ENCODE measurements around the gene TRIM46. TPM values are rescaled to one million over a fixed set of nuclear protein-coding genes. Genes with fewer than 3 reads are reported as not detected.
"Not testable (repeated sequence)": the region's sequence is repeated elsewhere in the genome, so short reads cannot be mapped to it uniquely, and the experiment has no call there.

TRIM46 gene
- total RNA-seq, 1 donor from 2014 or later: under 0.01 TPM

DNA sequence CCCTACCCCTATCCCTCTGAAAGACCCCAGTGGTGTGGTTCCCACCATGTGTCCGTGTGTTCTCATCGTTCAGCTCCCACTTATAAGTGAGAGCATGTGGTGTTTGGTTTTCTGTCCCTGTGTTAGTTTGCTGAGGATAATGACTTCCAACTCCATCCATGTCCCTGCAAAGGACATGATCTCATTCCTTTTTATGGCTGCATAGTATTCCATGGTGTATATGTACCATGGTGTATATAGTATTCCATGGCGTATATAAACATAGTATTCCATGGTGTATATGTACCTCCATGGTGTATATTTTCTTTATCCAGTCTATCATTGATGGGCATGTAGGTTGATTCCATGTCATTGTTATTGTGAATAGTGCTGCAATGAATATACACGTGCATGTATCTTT, 9.9 kb upstream of the TRIM46 start:
- not testable (repeated sequence) for H3K9ac ChIP-seq (ENCODE audit: low read depth in 1 of 3, low read length in 3 of 3); H3K27ac ChIP-seq (ENCODE audit: low read depth, low read length); H3K4me3 ChIP-seq (ENCODE audit: low read length in 3 of 3); H3K9me3 ChIP-seq (ENCODE audit: control insufficient read depth in 3 of 3, low read length in 3 of 3); H3K36me3 ChIP-seq (ENCODE audit: control insufficient read depth in 3 of 3, insufficient read depth in 3 of 3, low read length in 3 of 3)
- Histone ChIP-seq H3K27me3 (ENCODE audit: control insufficient read depth in 3 of 3, insufficient read depth in 3 of 3, low read length in 3 of 3) (peaks cover 0 to 15% (median 12%) of the 10 kb centered on the region in 3 donors), H3K4me1 (ENCODE audit: control insufficient read depth in 3 of 3, insufficient read depth in 3 of 3, low read length in 3 of 3) (peaks cover 9 to 18% (median 12%) of the 10 kb centered on the region in 3 donors)

DNA sequence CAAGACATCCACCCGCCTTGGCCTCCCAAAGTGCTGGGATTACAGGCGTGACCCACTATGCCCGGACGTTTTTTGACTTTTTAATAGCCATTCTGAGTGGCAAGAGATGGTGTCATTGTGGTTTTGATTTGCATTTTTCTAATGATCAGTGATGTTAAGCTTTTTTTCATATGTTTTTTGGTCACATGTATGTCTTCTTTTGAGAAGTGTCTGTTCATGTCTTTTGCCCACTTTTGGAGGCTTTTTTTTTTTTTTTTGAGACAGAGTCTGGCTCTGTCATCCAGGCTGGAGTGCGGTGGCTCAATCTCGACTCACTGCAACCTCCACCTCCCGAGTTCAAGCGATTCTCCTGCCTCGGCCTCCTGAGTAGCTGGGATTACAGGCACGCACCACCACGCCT, 9.0 kb upstream of the TRIM46 start:
- Histone ChIP-seq H3K27me3 (ENCODE audit: control insufficient read depth in 3 of 3, insufficient read depth in 3 of 3, low read length in 3 of 3) (peaks cover 0 to 15% (median 12%) of the 10 kb centered on the region in 3 donors), H3K36me3 (ENCODE audit: control insufficient read depth in 3 of 3, insufficient read depth in 3 of 3, low read length in 3 of 3) (peaks cover 9 to 11% (median 10%) of the 10 kb centered on the region in 3 donors), H3K4me1 (ENCODE audit: control insufficient read depth in 3 of 3, insufficient read depth in 3 of 3, low read length in 3 of 3) (peaks cover 9 to 18% (median 12%) of the 10 kb centered on the region in 3 donors)
- H3K4me3 ChIP-seq (ENCODE audit: low read length in 3 of 3); H3K27ac ChIP-seq (ENCODE audit: low read depth, low read length); H3K9ac ChIP-seq (ENCODE audit: low read depth in 1 of 3, low read length in 3 of 3); H3K9me3 ChIP-seq (ENCODE audit: control insufficient read depth in 3 of 3, low read length in 3 of 3): not testable (repeated sequence)

DNA sequence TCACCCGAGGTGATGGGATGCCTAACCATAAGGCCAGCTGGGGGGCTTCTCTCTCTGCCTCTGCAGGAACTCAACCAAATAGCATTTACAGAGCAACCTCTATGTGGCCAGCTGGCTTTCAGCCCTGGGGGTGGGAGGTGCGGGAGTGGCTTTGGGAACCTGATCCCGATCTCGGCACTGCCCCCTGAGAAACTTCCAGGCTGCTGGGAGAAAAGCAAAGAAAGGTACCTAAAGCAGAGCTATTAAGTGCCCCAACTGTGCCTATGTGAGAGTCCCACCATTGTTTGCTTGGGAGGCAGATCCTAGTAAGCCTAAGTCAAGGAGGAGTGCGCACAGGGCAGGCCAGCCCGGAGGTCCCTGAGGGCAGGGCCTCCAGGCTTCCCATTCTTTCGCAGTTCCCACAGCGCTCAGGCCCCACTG, 7.6 kb upstream of the TRIM46 start:
- peak overlapping the region; percentile 64 for H3K27ac ChIP-seq (ENCODE audit: low read depth, low read length)
- H3K4me3 ChIP-seq (ENCODE audit: low read length in 3 of 3): no peak overlapping the region
- H3K9ac ChIP-seq (ENCODE audit: low read depth in 1 of 3, low read length in 3 of 3): no peak overlapping the region
- H3K27me3 ChIP-seq (ENCODE audit: control insufficient read depth in 3 of 3, insufficient read depth in 3 of 3, low read length in 3 of 3): peaks cover 0 to 15% (median 9%) of the 10 kb centered on the region in 3 donors
- H3K9me3 ChIP-seq (ENCODE audit: control insufficient read depth in 3 of 3, low read length in 3 of 3): no peaks in the 10 kb centered on the region
- H3K36me3 ChIP-seq (ENCODE audit: control insufficient read depth in 3 of 3, insufficient read depth in 3 of 3, low read length in 3 of 3): peaks cover 11 to 19% (median 14%) of the 10 kb centered on the region in 3 donors
- peaks cover 9 to 18% (median 12%) of the 10 kb centered on the region in 3 donors for H3K4me1 ChIP-seq (ENCODE audit: control insufficient read depth in 3 of 3, insufficient read depth in 3 of 3, low read length in 3 of 3)

DNA sequence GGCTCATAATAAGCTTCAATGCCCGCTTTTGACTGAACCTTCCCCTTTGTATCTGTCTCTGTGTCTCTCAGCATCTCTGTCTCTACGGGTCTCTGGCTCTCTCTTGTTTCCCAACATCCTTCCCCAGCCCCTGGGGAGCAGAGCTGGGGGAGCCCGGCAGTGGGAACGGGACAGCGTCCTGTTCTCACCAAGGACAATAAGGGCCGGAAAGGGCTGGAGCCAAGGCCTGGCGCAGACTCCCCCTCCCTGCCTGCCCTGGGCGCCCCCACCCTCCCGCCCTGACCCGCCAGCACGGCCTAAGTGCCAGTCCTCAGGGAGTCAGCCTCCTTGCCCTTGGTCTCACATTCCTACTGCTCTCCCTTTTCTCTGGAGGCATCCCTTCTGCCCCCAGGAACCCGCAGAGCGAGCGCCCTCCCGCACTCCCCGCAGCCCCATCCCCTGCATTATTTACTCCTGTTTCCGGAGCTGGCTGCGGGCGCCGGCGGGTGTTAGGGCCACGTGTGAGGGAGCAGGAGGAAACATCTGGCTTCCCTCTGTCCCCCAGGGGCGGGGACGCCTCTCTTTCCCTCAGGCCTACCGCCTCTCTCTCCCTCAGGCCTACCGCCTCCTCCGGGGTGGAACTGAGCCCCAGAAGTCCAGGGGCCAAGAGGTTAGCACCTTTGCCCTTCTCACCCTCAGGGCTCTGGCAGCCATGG, 7.0 kb upstream of the TRIM46 start:
- peak overlapping the region; percentile 64 for H3K27ac ChIP-seq (ENCODE audit: low read depth, low read length)
- no peak overlapping the region for H3K9ac ChIP-seq (ENCODE audit: low read depth in 1 of 3, low read length in 3 of 3)
- no peaks in the 10 kb centered on the region for H3K9me3 ChIP-seq (ENCODE audit: control insufficient read depth in 3 of 3, low read length in 3 of 3)
- H3K4me1 ChIP-seq (ENCODE audit: control insufficient read depth in 3 of 3, insufficient read depth in 3 of 3, low read length in 3 of 3): peaks cover 9 to 18% (median 14%) of the 10 kb centered on the region in 3 donors
- peaks cover 0 to 15% (median 9%) of the 10 kb centered on the region in 3 donors for H3K27me3 ChIP-seq (ENCODE audit: control insufficient read depth in 3 of 3, insufficient read depth in 3 of 3, low read length in 3 of 3)
- peaks cover 11 to 19% (median 14%) of the 10 kb centered on the region in 3 donors for H3K36me3 ChIP-seq (ENCODE audit: control insufficient read depth in 3 of 3, insufficient read depth in 3 of 3, low read length in 3 of 3)
- H3K4me3 ChIP-seq (ENCODE audit: low read length in 3 of 3): peak overlapping the region in 2 of 3 donors; percentile 31 to 41

DNA sequence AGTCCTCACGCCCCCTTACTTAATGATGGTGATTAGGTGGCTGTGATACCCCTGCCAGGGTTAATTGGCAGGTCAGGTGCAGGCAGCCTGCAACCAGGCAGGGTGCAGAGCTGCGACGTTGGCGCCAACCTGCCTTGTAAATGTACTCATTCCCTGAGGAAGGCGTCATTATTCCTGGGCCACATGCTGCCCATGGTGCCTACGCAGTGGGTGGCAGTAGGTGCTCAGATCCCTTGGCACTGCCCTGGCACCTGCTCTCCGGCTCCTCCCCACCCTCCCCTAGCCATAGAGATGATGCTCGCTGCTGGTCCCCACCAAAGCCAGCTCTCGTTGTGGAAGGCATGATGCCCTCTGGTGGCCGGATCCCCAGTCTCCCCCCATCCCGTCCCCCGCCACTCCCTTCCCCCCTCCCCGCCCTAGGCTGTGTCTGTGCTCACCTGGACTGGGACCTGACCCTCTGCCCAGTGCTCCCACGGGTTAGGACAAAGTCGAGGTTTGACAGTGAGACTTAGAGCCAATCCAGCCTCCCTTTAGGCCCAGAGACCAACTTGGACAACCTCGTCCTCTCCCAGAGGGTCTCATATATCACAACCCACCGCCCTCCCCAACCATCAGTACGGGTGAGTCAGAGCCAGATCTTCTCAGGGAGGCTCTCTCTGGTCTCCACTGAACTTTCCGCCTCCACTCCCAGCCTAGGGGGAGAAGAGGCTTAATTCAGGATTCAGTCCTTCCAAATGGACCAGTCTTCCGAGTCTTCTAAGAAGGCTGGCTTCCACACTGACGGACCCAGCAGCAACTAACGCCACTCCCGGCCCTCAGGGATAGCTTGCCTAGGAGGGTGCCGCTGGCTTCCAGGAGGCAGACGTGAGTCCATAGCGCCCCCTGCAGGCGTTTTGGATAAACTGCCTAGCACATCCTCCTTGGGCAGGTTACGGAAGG, 6.2 kb upstream of the TRIM46 start:
- H3K27me3 ChIP-seq (ENCODE audit: control insufficient read depth in 3 of 3, insufficient read depth in 3 of 3, low read length in 3 of 3): peaks cover 0 to 15% (median 9%) of the 10 kb centered on the region in 3 donors
- H3K36me3 ChIP-seq (ENCODE audit: control insufficient read depth in 3 of 3, insufficient read depth in 3 of 3, low read length in 3 of 3): peaks cover 11 to 19% (median 14%) of the 10 kb centered on the region in 3 donors
- H3K27ac ChIP-seq (ENCODE audit: low read depth, low read length): peak overlapping the region; percentile 48
- H3K4me3 ChIP-seq (ENCODE audit: low read length in 3 of 3): peak overlapping the region in 2 of 3 donors; percentile 31 to 45
- H3K9me3 ChIP-seq (ENCODE audit: control insufficient read depth in 3 of 3, low read length in 3 of 3): no peaks in the 10 kb centered on the region
- peak overlapping the region in 2 of 3 donors; percentile 7 to 25 for H3K9ac ChIP-seq (ENCODE audit: low read depth in 1 of 3, low read length in 3 of 3)
- peaks cover 14 to 25% (median 22%) of the 10 kb centered on the region in 3 donors for H3K4me1 ChIP-seq (ENCODE audit: control insufficient read depth in 3 of 3, insufficient read depth in 3 of 3, low read length in 3 of 3)

DNA sequence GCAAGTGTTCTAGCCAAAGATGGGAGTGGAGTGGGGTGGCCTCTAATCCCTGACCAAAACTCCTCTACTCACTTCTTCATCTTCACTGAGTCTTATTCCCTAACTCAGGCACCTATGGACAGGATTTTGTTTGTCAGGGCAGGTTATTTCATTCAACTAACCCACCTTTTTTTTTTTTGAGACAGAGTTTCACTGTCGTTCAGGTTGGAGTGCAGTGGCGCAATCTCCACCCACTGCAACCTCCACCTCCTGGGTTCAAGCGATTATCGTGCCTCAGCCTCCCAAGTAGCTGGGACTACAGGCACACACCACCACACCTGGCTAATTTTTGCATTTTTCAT, 5.6 kb upstream of the TRIM46 start:
- Histone ChIP-seq H3K27me3 (ENCODE audit: control insufficient read depth in 3 of 3, insufficient read depth in 3 of 3, low read length in 3 of 3) (peaks cover 0 to 15% (median 9%) of the 10 kb centered on the region in 3 donors), H3K36me3 (ENCODE audit: control insufficient read depth in 3 of 3, insufficient read depth in 3 of 3, low read length in 3 of 3) (peaks cover 11 to 19% (median 14%) of the 10 kb centered on the region in 3 donors), H3K4me1 (ENCODE audit: control insufficient read depth in 3 of 3, insufficient read depth in 3 of 3, low read length in 3 of 3) (peaks cover 17 to 28% (median 25%) of the 10 kb centered on the region in 3 donors)
- H3K9ac ChIP-seq (ENCODE audit: low read depth in 1 of 3, low read length in 3 of 3); H3K4me3 ChIP-seq (ENCODE audit: low read length in 3 of 3); H3K27ac ChIP-seq (ENCODE audit: low read depth, low read length); H3K9me3 ChIP-seq (ENCODE audit: control insufficient read depth in 3 of 3, low read length in 3 of 3): not testable (repeated sequence)

DNA sequence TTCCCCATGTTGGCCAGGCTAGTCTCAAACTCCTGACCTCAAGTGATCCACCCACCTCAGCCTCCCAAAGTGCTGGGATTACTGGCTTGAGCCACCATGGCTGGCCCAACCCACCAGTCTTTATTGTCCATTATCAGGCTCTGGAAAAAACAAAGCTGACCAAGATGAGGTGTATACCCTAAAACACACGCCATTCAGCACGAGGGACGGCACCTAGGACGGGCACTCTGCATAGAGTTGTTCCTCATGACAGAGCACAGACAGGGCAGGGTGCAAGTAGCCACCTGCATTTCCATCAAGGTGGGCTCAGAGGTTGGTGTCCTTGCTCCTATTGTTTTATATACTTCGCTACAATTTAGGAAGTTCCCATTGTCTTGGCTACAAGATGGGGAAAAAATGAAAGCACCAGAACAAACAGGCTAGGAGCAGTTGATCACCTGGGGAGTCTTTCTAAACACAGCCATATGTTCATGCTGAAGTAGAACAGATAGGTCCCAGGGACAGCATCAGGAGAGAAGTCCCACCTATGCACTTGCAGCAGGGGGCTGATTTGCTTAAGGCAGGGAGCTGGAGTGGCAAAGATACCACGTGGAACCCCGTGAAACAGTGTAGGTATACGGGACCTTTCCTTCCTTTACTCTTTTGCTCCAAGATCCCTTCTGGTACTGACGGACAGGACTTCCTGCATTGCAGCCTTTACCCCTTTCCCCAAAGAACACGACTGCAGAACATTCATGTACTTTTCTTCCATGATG, 5.0 kb upstream of the TRIM46 start:
- no peak overlapping the region for H3K4me3 ChIP-seq (ENCODE audit: low read length in 3 of 3)
- peaks cover 21 to 32% (median 30%) of the 10 kb centered on the region in 3 donors for H3K4me1 ChIP-seq (ENCODE audit: control insufficient read depth in 3 of 3, insufficient read depth in 3 of 3, low read length in 3 of 3)
- H3K36me3 ChIP-seq (ENCODE audit: control insufficient read depth in 3 of 3, insufficient read depth in 3 of 3, low read length in 3 of 3): peaks cover 11 to 19% (median 14%) of the 10 kb centered on the region in 3 donors
- peaks cover 0 to 15% (median 9%) of the 10 kb centered on the region in 3 donors for H3K27me3 ChIP-seq (ENCODE audit: control insufficient read depth in 3 of 3, insufficient read depth in 3 of 3, low read length in 3 of 3)
- no peaks in the 10 kb centered on the region for H3K9me3 ChIP-seq (ENCODE audit: control insufficient read depth in 3 of 3, low read length in 3 of 3)
- H3K27ac ChIP-seq (ENCODE audit: low read depth, low read length): no peak overlapping the region
- no peak overlapping the region for H3K9ac ChIP-seq (ENCODE audit: low read depth in 1 of 3, low read length in 3 of 3)

DNA sequence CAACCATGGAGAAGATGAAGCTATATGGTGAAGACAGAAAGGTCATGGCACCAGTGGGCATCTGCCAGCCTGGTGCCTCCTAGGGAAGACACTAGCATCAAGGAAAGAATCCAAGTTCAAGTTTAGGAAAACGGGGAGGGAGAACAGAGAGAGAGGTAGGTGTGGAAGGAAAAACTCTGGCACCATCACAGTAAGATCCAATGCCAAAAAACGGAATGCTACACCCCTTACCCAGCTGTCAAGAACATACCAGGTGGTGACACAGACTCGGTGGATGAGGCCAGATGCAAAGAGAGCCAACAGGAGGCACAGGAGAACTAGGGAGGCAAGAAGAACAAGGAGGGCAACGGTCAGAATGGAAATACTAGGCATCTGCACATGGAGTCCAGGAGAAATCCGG, 4.1 kb upstream of the TRIM46 start:
- H3K4me1 ChIP-seq (ENCODE audit: control insufficient read depth in 3 of 3, insufficient read depth in 3 of 3, low read length in 3 of 3): peaks cover 22 to 36% (median 32%) of the 10 kb centered on the region in 3 donors

DNA sequence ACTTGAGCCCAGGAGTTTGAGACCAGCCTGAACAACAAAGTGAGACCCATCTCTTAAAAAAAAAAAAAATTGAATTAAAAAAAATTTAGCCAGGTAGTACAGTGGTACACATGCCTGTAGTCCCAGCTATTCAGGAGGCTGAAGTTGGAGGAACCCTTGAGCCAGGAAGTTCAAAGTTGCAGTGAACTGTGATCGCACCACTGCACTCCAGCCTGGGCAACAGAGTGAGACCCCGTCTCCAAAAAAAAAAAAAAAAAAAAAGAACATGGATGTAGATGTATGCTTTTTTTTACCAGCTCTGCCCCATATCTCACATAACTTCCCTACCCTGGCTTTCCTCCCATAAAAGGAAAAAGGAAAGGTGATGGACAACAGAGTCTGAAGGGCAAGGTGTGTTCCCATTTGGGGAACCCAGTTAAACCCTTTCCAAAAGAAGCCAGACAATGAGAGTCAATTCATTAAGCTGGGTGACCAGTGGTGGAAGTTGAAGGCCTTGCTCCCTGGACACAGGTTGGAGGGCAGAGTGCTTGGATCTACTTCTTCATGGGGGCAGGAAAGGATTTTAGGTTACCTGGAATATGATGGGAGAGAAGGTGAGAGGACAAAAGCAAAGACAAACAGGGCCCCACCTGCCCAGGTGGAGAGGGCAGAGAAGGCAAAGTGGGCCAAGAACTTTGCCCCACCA, 3.4 kb upstream of the TRIM46 start:
- H3K9me3 ChIP-seq (ENCODE audit: control insufficient read depth in 3 of 3, low read length in 3 of 3): no peaks in the 10 kb centered on the region
- peaks cover 11 to 19% (median 14%) of the 10 kb centered on the region in 3 donors for H3K36me3 ChIP-seq (ENCODE audit: control insufficient read depth in 3 of 3, insufficient read depth in 3 of 3, low read length in 3 of 3)
- peaks cover 11 to 26% (median 19%) of the 10 kb centered on the region in 3 donors for H3K27me3 ChIP-seq (ENCODE audit: control insufficient read depth in 3 of 3, insufficient read depth in 3 of 3, low read length in 3 of 3)
- H3K27ac ChIP-seq (ENCODE audit: low read depth, low read length): no peak overlapping the region
- H3K4me1 ChIP-seq (ENCODE audit: control insufficient read depth in 3 of 3, insufficient read depth in 3 of 3, low read length in 3 of 3): peaks cover 22 to 36% (median 32%) of the 10 kb centered on the region in 3 donors
- H3K9ac ChIP-seq (ENCODE audit: low read depth in 1 of 3, low read length in 3 of 3): no peak overlapping the region
- no peak overlapping the region for H3K4me3 ChIP-seq (ENCODE audit: low read length in 3 of 3)

More for the DNA sequence above, 4.1 kb upstream of the TRIM46 start:
- H3K9ac ChIP-seq (ENCODE audit: low read depth in 1 of 3, low read length in 3 of 3): no peak overlapping the region
- no peak overlapping the region for H3K4me3 ChIP-seq (ENCODE audit: low read length in 3 of 3)
- no peak overlapping the region for H3K27ac ChIP-seq (ENCODE audit: low read depth, low read length)
- H3K9me3 ChIP-seq (ENCODE audit: control insufficient read depth in 3 of 3, low read length in 3 of 3): no peaks in the 10 kb centered on the region
- H3K27me3 ChIP-seq (ENCODE audit: control insufficient read depth in 3 of 3, insufficient read depth in 3 of 3, low read length in 3 of 3): peaks cover 4 to 20% (median 14%) of the 10 kb centered on the region in 3 donors
- H3K36me3 ChIP-seq (ENCODE audit: control insufficient read depth in 3 of 3, insufficient read depth in 3 of 3, low read length in 3 of 3): peaks cover 11 to 19% (median 14%) of the 10 kb centered on the region in 3 donors

Measured in skeletal muscle tissue (tissue), 4 donors.